ENCODE measurements around the gene FES.
"Not testable (repeated sequence)": the region's sequence is repeated elsewhere in the genome, so short reads cannot be mapped to it uniquely, and the experiment has no call there.

The FES gene

DNA sequence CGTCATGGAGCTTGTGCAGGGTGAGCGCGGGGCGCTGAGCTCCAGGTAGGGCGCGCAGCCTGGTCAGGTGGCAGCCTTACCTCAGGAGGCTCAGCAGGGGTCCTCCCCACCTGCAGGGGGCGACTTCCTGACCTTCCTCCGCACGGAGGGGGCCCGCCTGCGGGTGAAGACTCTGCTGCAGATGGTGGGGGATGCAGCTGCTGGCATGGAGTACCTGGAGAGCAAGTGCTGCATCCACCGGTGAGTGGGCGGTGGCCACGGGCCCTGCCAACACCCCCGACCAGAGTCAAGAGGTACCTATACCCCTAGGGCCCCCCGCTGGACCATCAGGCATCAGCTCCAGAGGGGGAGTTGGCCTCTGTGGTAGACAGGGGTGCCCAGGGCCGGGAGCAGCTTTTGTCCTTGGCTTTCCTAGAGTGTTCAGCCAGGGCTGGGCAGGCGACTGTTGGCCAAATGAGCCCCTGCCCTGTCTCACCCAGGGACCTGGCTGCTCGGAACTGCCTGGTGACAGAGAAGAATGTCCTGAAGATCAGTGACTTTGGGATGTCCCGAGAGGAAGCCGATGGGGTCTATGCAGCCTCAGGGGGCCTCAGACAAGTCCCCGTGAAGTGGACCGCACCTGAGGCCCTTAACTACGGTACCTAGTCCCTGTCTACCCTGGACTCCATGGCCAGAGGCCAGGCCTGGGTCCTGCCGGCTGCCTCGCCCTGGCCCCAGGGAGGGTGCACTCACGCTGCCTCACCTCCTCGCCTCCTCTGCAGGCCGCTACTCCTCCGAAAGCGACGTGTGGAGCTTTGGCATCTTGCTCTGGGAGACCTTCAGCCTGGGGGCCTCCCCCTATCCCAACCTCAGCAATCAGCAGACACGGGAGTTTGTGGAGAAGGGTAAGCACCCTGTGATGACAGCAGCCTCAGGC is 9.1 kb downstream of the FES start:
- DNase-seq: no peak

DNA sequence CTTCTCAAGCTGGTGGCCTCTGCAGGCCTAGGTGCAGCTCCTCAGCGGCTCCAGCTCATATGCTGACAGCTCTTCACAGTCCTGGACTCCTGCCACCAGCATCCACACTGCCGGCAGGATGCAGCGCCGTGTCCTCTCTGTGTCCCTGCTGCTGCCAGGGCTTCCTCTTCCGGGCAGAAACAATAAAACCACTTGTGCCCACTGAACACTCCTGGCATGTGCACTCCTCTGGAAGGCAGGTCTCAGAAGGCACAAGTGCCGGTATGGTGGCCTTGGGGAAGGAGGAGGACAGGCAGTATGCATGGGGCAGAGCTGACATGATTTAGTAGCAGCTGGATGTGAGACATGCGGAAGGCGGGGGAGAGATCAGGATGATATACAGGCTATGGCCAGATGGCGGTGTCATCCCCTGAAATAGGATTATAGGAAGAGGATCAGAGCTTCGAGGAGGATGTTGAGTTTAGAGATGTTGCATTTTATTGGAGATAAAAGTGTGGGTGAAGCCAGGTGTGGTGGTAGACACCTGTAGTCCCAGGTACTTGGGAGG is 11.3 kb downstream of the FES start:
- no peak for DNase-seq

DNA sequence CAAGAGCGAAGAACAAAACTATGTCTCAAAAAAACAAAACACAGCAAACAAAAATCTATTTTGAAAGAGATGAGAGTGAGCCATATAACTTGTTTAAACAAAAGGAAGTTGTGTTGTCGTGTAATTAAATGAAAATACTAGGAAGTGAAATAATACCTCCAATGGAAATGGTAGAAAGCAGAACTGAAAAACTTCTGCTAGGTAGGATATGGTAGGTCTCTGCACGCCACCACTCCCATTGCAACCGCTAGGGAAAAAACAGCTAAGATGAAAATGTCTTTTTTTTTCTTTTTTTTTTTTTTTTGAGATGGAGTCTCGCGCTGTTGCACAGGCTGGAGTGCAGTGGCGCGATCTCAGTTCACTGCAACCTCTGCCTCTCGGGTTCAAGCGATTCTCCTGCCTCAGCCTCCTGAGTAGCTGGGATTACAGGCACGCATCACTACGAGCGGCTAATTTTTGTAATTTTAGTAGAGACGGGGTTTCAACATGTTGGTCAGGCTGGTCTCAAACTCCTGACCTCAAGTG is 12.9 kb downstream of the FES start:
- not testable (repeated sequence) for DNase-seq

DNA sequence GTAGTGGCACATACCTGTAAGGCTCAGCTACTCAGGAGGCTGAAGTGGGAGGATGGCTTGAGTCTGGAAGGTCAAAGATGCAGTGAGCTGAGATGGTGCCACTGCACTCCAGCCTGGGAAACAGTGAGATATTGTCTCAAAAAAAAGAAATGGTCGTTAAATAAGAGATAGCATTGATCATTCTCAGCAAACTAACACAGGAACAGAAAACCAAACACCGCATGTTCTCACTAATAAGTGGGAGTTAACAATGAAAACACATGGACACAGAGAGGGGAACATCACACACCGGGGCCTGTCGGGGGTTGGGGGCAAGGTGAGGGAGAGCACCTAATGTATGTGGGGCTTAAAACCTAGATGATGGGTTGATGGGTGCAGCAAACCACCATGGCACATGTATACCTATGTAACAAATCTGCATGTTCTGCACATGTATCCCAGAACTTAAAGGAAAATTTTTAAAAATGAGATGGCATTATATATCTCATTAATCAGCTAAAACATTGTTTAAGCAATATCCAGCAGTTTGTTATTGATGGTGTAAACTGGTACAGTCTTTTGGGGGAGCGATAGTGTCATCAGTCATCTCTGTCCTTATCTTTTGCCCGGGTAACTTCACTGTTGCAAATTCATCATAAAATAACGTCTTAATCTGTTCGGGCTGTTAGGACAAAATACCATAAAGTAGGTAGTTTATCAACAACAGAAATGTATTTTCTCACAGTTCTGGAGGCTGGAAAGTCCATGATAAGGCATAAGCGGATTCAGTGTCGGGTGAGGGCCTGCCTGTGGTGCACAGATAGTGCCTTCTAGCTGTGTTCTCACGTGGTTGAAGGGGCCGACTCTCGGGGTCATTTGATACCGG is 17.1 kb downstream of the FES start:
- DNase-seq: no peak

DNA sequence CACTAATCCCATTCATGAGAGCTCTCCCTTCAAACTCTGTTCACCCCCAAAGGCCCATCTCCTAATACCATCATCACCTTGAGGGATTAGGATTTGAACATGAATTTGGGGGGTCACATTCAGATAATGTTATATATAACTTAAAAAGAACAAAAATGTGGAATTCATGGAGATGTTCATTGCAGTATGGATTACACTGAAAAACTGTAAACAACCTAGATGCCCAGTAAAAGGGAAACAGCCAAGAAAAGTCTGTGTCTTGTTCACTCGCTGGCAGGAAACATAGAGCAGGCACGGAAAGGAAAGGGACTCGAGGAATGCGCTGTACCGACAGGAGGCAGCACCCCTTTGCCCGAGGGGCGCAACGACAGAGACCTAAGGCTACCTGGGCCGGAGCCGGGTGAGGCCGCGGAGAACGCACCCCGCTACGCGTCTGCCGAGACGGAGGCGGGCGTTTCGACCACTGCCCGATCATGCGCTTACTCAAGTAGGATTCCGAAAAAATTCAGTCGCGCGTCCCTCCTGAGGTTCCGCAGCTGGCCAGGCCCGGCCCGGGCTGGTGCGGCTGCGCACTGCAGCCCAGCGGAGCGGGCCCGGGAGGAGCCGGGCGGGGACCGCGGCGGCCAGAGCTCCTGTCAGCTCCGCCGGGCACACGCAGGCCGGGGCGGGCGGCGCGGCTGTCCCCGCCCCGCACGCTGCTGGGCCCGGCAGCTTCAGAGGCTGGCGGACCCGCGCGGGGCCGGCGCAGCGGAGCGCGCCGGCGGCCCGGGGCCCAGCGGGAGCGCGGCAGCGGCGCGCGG is 17.9 kb downstream of the FES start:
- peak; percentile 82 for DNase-seq

DNA sequence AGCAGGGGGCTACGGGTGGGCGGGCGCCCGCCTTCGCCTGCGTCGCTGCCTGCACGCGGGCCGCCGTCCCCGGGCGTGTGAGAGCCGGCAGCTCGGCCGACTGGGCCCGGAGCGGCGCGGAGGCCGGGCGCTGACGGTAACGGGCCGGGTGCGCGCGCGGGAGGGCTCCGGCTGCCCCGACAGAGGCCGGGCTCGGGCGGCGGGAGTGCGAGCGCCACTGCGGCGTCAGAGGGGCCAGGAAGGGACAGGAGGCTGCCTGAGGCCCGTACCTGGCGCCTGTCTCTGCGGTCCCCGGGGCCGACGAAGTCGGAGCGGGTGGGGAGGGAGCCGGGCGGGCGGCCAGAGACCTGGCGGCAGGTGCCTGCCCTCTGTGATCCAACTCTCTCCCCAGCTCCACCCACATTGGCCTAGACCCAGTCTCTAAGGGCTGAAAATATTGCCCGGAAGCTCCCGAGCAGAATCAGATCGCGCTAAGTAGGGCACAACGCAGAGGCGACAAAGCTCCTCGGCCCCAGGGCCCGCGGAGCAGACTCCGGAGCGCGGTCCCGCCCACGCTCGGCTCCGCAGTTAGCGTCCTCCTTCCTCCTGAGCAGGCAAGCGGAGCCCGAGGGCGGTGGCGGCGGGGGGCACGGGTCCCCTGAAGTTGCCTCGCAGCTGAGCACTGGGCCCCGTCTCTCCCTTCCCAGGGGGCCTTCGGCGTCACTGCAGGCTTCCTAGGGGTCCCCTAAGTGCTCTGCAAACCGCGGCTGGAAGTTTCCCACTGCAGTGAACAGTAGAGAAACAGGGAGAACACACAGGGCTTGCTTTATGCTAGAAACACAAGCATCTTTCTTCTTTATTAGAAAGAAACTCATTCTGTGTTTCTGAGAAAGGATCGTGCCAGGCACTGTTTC is 18.8 kb downstream of the FES start, which contains the start of gene MAN2A2:
Gene MAN2A2, plus strand, starts transcription at position 463 of the 893 bp plus-strand sequence. CDS start 906 bp downstream, outside the sequence.
- DNase-seq: peak; percentile 85

DNA sequence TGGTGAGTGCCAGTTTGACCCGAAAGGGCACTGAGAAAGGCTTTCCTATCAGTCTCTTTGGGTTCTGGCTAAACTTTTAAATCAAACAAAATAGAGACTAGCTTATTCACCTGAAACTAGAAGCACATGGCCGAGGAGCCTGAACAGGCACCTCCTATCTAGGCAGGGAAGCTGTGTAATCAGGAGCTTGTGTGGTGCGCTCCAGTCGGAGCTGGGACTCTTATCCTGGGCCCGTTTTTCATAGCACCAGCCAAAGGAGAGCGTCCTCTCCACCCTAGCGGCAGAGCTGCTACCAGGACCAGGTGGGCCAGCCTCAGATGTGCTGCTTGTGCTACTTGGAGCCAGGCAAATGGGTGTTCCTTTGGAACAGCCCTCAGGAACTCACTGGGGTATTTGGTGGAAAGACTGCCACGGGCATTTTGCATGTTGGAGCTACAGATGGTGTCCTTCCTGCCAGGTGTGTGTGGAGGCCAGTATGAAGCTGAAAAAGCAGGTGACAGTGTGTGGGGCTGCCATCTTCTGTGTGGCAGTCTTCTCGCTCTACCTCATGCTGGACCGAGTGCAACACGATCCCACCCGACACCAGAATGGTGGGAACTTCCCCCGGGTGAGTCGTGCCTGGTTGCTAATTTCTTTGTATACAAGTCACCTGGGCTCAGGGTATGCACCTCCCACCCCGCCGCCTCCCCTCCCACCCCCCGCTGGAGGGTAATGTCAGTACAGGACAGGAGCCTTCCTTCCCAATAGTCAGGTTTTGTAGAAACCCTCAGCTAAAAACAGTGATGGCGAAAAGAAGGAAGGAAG is 19.6 kb downstream of the FES start:
- no peak for DNase-seq

DNA sequence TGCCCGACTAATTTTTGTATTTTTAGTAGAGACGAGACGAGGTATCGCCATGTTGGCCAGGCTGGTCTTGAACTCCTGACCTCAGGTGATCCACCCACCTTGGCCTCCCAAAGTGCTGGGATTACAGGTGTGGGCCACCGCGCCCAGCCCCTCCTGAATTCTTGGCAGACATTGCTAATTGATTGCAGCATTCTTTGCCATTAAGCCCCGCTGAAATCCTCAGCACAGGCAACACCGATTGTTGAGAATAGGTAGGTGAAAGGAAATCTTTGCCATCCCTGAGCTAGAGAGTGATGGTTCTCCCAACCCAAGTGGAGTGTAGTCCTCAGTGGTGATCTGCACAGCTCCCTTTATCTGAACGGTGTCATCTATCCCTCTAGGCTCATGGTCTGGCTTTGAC is 20.4 kb downstream of the FES start:
- DNase-seq: no peak

DNA sequence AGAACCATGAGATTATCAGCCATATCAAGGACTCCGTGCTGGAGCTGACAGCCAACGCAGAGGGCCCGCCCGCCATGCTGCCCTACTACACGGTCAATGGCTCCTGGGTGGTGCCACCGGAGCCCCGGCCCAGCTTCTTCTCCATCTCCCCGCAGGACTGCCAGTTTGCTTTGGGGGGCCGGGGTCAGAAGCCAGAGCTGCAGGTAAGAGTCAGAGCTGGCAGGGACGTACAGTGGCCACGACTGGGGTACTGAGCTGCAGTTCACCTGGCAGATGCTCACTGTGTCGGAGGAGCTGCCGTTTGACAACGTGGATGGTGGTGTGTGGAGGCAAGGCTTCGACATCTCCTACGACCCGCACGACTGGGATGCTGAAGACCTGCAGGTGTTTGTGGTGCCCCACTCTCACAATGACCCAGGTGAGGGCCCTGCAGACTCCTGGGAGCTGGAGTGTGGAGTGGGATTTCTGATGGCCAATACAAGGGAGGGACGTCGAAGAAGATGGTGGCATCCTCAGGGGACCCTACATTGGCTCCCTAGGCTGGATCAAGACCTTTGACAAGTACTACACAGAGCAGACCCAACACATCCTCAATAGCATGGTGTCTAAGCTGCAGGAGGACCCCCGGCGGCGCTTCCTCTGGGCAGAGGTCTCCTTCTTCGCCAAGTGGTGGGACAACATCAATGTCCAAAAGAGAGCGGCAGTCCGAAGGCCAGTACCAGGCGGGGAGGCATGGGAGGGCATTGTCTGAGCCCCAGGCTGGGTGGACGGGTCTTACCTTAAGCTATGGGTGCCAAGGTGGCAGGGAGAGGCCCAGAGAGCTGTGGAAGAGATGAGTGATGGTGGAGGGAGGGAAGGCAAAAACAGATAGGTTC is 21.2 kb downstream of the FES start:
- no peak for DNase-seq

DNA sequence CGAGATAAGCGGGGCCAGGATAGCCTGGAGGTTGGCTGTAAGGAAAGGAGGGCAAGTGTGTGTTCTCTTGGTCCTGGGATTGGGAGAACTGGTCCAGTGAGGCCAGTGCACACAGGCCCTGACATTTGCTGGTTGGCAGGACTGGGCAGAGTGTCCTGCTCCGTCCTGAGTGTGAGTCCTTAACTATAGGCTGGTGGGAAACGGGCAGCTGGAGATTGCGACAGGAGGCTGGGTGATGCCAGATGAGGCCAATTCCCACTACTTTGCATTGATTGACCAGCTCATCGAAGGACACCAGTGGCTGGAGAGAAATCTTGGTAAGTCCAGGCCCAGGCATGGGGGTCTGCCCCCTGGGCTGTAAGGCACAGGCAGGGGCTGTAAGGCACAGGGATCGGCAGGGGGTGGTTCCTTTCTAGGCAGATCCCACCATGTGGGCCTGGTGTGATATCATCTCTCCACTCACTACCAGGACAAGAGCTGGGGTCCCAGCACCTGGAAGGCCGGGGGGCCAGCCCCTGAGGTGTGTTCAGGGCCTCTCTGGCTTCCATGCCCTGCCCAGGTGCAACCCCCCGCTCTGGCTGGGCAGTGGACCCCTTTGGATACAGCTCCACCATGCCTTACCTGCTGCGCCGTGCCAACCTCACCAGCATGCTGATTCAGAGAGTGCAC is 22.0 kb downstream of the FES start:
- no peak for DNase-seq

DNA sequence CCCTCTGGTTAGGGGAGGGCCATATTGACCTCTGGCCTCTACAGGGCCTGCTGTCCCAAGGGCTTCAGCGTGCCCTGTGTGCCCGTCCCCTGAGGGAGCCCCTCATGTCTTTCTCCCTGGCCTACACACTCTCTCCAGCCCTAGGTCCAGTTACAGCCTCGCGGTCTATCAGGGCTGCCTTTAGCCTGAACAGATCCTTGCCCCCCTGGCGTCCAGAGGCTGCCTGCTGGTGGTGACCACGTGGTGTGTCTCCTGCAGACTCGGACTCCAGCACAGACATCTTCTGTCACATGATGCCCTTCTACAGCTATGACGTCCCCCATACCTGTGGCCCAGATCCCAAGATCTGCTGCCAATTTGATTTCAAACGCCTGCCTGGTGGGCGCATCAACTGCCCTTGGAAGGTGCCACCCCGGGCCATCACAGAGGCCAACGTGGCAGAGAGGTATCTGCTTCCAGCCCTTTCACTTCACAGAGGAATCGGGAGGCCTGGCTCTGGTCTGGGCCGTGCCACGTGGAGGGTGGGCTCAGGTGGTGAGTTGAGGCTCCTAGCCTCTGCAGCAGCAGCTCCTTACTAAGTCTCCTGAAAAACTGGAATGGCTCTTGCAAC is 22.9 kb downstream of the FES start:
- DNase-seq: no peak

DNA sequence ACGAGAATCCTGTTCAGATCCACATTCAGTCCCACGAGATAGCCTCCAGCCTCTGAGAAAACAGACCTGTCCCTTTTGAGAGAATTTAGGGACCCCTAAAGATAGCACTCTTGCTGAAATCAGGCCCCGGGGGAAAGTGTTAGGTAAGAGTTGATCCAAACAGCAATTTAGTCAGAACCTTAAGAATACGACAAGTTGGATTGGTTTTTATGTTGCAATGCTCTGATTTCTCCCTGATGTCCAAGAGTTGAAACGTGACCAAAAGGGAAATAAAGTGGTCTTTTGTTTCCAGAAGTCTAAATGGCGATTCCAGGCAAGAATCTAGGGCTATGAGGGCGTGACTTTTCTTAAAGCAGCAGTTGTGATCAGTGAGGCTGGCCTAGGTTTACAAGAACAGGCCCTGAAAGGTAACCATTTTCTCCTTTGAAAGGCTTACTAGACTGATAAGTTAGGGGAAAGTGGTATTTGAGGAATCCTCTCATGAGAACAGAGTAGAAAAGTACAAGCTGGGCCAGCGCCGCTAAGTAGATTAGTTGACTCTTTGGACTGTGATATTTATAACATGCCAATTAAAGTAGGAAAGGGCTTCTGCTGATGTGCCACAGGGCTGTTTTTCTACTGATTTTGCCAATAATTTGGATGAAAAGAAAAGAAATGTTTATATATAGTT is 23.7 kb downstream of the FES start:
- no peak for DNase-seq

DNA sequence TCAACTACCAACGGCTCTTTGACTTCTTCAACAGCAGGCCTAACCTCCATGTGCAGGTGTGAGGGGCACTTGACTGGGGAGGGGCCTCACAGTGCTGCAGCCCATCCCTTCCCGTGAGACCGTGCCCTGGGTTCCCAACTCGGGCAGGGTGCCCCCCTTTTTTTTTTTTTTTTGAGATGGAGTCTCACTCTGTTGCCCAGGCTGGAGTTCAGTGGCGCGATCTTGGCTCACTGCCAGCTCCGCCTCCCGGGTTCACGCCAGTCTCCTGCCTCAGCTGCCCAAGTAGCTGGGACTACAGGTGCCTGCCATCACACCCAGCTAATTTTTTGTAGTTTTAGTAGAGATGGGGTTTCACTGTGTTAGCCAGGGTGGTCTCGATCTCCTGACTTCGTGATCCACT is 25.1 kb downstream of the FES start:
- not testable (repeated sequence) for DNase-seq

DNA sequence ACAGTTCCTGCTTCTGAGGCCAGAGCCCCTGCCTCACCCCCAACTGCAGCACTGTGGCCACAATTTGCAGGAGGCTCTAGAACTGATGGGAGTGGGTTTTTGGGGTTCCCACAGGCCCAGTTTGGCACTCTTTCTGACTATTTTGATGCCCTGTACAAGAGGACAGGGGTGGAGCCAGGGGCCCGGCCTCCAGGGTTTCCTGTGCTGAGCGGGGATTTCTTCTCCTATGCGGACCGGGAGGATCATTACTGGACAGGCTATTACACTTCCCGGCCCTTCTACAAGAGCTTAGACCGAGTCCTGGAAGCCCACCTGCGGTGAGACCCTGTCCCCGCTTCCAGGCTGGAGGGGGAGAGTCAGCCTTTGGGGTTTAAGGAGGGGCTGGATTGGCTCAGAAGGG is 25.7 kb downstream of the FES start:
- no peak for DNase-seq

DNA sequence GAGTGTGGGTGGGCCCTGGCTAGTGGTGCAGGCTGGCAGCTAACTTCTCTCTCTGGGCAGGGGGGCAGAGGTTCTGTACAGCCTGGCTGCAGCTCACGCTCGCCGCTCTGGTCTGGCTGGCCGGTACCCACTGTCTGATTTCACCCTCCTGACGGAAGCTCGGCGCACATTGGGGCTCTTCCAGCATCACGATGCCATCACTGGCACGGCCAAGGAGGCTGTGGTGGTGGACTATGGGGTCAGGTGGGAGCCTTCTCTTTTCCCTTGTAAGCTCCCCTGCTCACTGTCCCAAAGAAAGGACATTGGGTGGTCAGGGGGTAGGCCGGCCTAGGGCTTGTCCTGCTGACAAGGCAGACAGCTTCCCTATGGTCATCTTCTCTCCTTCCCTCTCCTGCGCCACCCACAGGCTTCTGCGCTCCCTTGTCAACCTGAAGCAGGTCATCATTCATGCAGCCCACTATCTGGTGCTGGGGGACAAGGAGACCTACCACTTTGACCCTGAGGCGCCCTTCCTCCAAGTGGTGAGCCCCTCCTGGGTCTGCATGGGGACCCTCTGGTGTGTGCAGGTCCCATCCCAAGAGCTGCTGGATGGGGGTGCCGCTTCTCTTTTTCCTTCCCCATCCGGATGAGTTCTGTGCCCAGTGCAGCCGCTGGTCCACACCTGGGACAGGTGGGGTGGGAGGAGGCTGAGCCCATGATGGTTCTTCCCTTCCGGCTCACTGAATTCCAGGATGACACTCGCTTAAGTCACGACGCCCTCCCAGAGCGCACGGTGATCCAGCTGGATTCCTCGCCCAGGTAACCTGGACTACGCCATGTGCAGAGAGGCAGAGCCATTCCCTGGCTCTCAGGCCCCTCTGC is 26.4 kb downstream of the FES start:
- no peak for DNase-seq

DNA sequence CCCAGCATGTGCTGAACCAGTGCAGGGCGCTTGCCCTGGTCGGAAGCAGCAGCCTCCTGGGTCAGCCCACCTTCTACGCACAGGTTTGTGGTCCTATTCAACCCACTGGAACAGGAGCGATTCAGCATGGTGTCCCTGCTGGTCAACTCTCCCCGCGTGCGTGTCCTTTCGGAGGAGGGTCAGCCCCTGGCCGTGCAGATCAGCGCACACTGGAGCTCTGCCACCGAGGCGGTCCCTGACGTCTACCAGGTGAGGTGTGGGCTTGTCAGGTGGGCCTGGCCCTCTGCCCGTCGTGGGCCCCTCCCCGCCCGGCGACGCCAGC is 27.0 kb downstream of the FES start:
- no peak for DNase-seq

Data from activated CD4-positive, alpha-beta T cell treated with anti-CD3 and anti-CD28 coated beads, Interleukin-10, Interleukin-2, amounts not matched to agents 100 ng/mL and 50 ng/mL, durations not matched to agents 16 hours and 8 hours (primary cell).